Measurements from ENCODE around the gene GIT2.

Gene GIT2

GRCh38 chr12:109939504-109939903 is 56.7 kb downstream of the GIT2 start:
- Histone ChIP-seq H3K9me3 (peaks cover 6% of the 10 kb centered on the region), H3K36me3 (peaks cover 89% of the 10 kb centered on the region), H3K4me1 (ENCODE audit: control insufficient read depth in 1 of 2, insufficient read depth in 1 of 2, low read depth in 1 of 2, low read length in 1 of 2) (no peaks in the 10 kb centered on the region), H3K27me3 (no peaks in the 10 kb centered on the region), H3K4me3 (ENCODE audit: low read depth in 1 of 2, low read length in 1 of 2) (no peak overlapping the region), H3K27ac (no peak overlapping the region)
- TF ChIP-seq CTCF (IDR thresholded peaks at IDR 0.05): no peak

- H3K4me1 ChIP-seq (ENCODE audit: control insufficient read depth in 1 of 2, insufficient read depth in 1 of 2, low read depth in 1 of 2, low read length in 1 of 2): no peaks in the 10 kb centered on the region
- TF ChIP-seq CTCF (IDR thresholded peaks at IDR 0.05): no peak
- H3K27me3 ChIP-seq: no peaks in the 10 kb centered on the region
- peaks cover 6% of the 10 kb centered on the region for H3K9me3 ChIP-seq
- H3K27ac ChIP-seq: no peak overlapping the region
- peaks cover 89% of the 10 kb centered on the region for H3K36me3 ChIP-seq
- H3K4me3 ChIP-seq (ENCODE audit: low read depth in 1 of 2, low read length in 1 of 2): no peak overlapping the region
Measured at GRCh38 chr12:109938947-109939346, 57.2 kb downstream of the GIT2 start.

GRCh38 chr12:109937371-109937770 is 58.8 kb downstream of the GIT2 start:
- Histone ChIP-seq H3K27ac (no peak overlapping the region), H3K36me3 (peaks cover 89% of the 10 kb centered on the region), H3K9me3 (peaks cover 6% of the 10 kb centered on the region), H3K27me3 (no peaks in the 10 kb centered on the region), H3K4me1 (ENCODE audit: control insufficient read depth in 1 of 2, insufficient read depth in 1 of 2, low read depth in 1 of 2, low read length in 1 of 2) (no peaks in the 10 kb centered on the region), H3K4me3 (ENCODE audit: low read depth in 1 of 2, low read length in 1 of 2) (no peak overlapping the region)
- TF ChIP-seq CTCF (IDR thresholded peaks at IDR 0.05): no peak

GRCh38 chr12:109934026-109934425 is 62.1 kb downstream of the GIT2 start:
- H3K9me3 ChIP-seq: peaks cover 6% of the 10 kb centered on the region
- no peak overlapping the region for H3K4me3 ChIP-seq (ENCODE audit: low read depth in 1 of 2, low read length in 1 of 2)
- H3K4me1 ChIP-seq (ENCODE audit: control insufficient read depth in 1 of 2, insufficient read depth in 1 of 2, low read depth in 1 of 2, low read length in 1 of 2): no peaks in the 10 kb centered on the region
- peaks cover 100% of the 10 kb centered on the region for H3K36me3 ChIP-seq
- no peaks in the 10 kb centered on the region for H3K27me3 ChIP-seq
- H3K27ac ChIP-seq: no peak overlapping the region
- TF ChIP-seq CTCF (IDR thresholded peaks at IDR 0.05): no peak

GRCh38 chr12:109932878-109933503 is 63.2 kb downstream of the GIT2 start:
- Histone ChIP-seq H3K36me3 (peaks cover 99% of the 10 kb centered on the region), H3K4me1 (ENCODE audit: control insufficient read depth in 1 of 2, insufficient read depth in 1 of 2, low read depth in 1 of 2, low read length in 1 of 2) (no peaks in the 10 kb centered on the region), H3K27ac (no peak overlapping the region), H3K9me3 (peaks cover 6% of the 10 kb centered on the region), H3K27me3 (no peaks in the 10 kb centered on the region), H3K4me3 (ENCODE audit: low read depth in 1 of 2, low read length in 1 of 2) (no peak overlapping the region)
- TF ChIP-seq CTCF (IDR thresholded peaks at IDR 0.05): no peak

Measured in neutrophil (primary cell).